Right lobe of liver (tissue), 6 donors: ENCODE measurements around the gene CEND1. TPM values are rescaled to one million over a fixed set of nuclear protein-coding genes. Genes with fewer than 3 reads are reported as not detected.
A peak's percentile ranks its signal among the peaks of the same experiment; 100 is the strongest.

Experiments used
- ATAC-seq, 4 donors: fragments of 200-7000 bp; cut with Tn5 transposase; one replicate each; pipeline ENCODE4 v1.9.1; 2020; ENCODE audit warnings: mild to moderate bottlenecking in 4 of 4, moderate library complexity in 4 of 4
- DNase-seq, 3 donors: peaks; one replicate each; pipeline ENCODE4 v3.0.0-alpha.2; 2020
- H3K27ac ChIP-seq, 3 donors: fragments of 200-600 bp; one replicate each; pipeline ENCODE4 v1.8.0; 2022
- H3K27me3 ChIP-seq, 2 donors: fragments of 200-600 bp; one replicate each; pipeline ENCODE4 v1.8.0; 2022
- H3K36me3 ChIP-seq, 4 donors: fragments of 200-600 bp; sonication (generic) in 1 of 4; one replicate each; pipeline versions ENCODE4 v1.5.1 to v1.8.0; 2017 to 2022; ENCODE audit warnings: control low read depth in 1 of 4
- H3K4me1 ChIP-seq, 4 donors: fragments of 200-600 bp; sonication (generic) in 1 of 4; one replicate each; pipeline versions ENCODE4 v1.5.1 to v1.8.0; 2017 to 2022; ENCODE audit warnings: control low read depth in 1 of 4
- H3K4me3 ChIP-seq, 3 donors: fragments of 200-600 bp; one replicate each; pipeline ENCODE4 v1.8.0; 2022
- H3K9me3 ChIP-seq, 4 donors: fragments of 200-600 bp; sonication (generic) in 1 of 4; one replicate each; pipeline versions ENCODE4 v1.5.1 to v1.8.0; 2017 to 2022; ENCODE audit warnings: control low read depth in 1 of 4
- POLR2A ChIP-seq: fragments of 450-650 bp; IDR thresholded peaks from one replicate; pipeline ENCODE4 v1.6.1; 2017; ENCODE audit warnings: antibody characterized with exemption, mild to moderate bottlenecking
- WGBS: methylation state at CpG from one replicate; pipeline ENCODE4 v1.1.6; 2018; ENCODE audit warnings: low coverage, low lambda C conversion rate; ENCODE audit not compliant: insufficient coverage; ENCODE audit errors: missing lambda C conversion rate; 5-methylcytosine and 5-hydroxymethylcytosine counted together
- intact Hi-C, 2 donors: fragments of 100-400 bp; cut with DNase I; formaldehyde crosslinking; loops; one replicate each; pipeline versions ENCODE4 v1.11.2 to v1.14.1; 2022
- total RNA-seq, 6 experiments: library from RNA; depleted of rRNA in 2 of 6; stranded (reverse); fragments of >200 nt in 2 of 6; fragmentation: NEBNext Ultra II Directional in 3 of 6; extraction: Animal tissue kit (Norgen Biotek cat#: 25700) in 3 of 6; gene quantifications; one replicate each; pipeline versions ENCODE4 v1.1.0 to v1.2.4, GENCODE V29; 2016 to 2023
- TF ChIP-seq, protein P1 (sequence below), 4 donors: fragments of 200-600 bp in 3 of 4; fragments of 450-650 bp in 1 of 4; IDR thresholded peaks; one replicate each; pipeline versions ENCODE4 v1.5.1 to v1.8.0; 2016 to 2022; ENCODE audit warnings: antibody characterized with exemption in 4 of 4, mild to moderate bottlenecking in 2 of 4
- donor health status: DM: no; HTN: yes; CAD: no.
- donor health status: DM: no; HTN: no; CAD: no.
- donor health status: DM: no; HTN: no; CAD: no.
- donor health status: DM: no; HTN: yes; CAD: no.
- donor health status: DM: no; HTN: yes; CAD: no.

Gene CEND1
- total RNA-seq, 6 experiments from 2014 or later = not detected

DNA sequence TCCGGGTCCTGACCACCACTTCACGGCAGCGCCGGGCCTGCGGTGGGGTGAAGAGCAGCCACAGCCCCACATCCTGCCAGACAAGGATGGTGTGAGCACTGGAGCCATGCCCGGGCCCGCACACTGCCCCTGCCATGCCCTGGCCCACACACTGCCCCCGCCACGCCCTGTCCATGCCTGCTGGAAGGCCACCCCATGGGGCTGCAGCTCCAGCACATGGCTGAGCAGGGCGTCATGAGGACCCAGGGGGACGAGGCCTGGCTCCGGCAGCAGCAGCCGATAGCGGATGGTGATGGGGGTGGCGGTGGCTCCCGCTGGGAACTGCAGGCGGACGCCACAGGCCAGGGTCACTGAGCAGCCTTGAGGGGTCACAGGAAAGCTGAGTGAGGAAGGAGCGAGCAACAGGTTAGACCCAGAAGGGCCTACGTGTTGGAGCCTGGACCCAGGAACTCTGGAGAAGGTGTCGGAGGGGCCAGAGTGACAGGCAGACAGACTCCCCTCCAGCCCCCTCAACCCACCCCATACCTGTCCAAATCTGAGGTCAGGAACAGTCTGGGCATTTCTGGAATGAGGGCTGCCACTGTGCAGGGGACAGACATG, 12.2 kb upstream of the CEND1 start:
- H3K27me3 ChIP-seq = no peaks in the 10 kb centered on the region
- no peak overlapping the region for H3K27ac ChIP-seq
- whole genome bisulfite sequencing = 100% methylated on average over 1 of the region's 21 CpGs
- ATAC-seq (no peak), DNase-seq (no peak)
- TF ChIP-seq, protein P1, sequence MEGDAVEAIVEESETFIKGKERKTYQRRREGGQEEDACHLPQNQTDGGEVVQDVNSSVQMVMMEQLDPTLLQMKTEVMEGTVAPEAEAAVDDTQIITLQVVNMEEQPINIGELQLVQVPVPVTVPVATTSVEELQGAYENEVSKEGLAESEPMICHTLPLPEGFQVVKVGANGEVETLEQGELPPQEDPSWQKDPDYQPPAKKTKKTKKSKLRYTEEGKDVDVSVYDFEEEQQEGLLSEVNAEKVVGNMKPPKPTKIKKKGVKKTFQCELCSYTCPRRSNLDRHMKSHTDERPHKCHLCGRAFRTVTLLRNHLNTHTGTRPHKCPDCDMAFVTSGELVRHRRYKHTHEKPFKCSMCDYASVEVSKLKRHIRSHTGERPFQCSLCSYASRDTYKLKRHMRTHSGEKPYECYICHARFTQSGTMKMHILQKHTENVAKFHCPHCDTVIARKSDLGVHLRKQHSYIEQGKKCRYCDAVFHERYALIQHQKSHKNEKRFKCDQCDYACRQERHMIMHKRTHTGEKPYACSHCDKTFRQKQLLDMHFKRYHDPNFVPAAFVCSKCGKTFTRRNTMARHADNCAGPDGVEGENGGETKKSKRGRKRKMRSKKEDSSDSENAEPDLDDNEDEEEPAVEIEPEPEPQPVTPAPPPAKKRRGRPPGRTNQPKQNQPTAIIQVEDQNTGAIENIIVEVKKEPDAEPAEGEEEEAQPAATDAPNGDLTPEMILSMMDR (IDR thresholded peaks at IDR 0.05) = no peak
- TF ChIP-seq POLR2A = no peak
- no peaks in the 10 kb centered on the region for H3K9me3 ChIP-seq
- H3K36me3 ChIP-seq = no peaks in the 10 kb centered on the region
- peaks cover 0 to 26% (median 7%) of the 10 kb centered on the region in 4 donors for H3K4me1 ChIP-seq
- intact Hi-C loops = no loop called here
- no peak overlapping the region for H3K4me3 ChIP-seq

DNA sequence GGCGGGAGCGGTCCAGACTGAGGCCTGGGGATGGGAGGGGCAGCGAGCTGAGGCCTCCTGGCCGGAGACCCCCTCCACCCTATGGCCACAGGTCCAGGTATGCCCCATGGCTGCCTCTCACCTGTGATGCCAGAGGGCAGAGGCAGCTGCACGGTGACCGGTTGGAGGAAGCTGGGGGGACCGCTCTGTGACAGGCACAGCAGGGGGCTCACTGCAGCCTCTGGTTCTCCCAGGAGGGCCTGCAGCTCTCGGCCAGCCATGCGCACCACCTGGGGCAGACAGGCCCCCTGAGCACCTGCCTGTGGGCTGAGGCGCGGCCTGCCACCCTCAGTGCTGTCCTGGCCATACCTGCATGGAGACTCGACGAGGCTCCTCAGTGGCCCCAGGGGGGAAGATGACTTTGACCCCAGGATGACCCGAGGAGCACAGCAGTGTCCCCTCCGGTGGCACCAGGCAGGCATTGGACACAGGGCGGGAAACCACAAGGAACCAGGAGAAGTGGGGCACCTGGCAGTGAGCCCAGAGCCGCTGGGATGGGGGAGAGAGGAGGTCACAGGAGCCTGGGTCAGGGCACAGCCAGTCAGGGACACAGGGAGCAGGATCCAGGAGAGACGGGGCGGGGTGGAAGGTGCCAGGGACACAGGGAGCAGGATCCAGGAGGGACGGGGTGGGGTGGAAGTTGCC, 11.3 kb upstream of the CEND1 start:
- TF ChIP-seq, protein P1 (IDR thresholded peaks at IDR 0.05) = no peak
- TF ChIP-seq POLR2A = no peak
- no peak for DNase-seq

GRCh38 chr11:800473-800872, 10.6 kb upstream of the CEND1 start:
- H3K27me3 ChIP-seq = no peaks in the 10 kb centered on the region
- TF ChIP-seq, protein P1 (IDR thresholded peaks at IDR 0.05) = no peak
- no peak for TF ChIP-seq POLR2A
- H3K9me3 ChIP-seq = no peaks in the 10 kb centered on the region
- 82% methylated on average over 9 of the region's 30 CpGs for WGBS
- H3K36me3 ChIP-seq = no peaks in the 10 kb centered on the region
- H3K27ac ChIP-seq = no peak overlapping the region
- peaks cover 0 to 35% (median 15%) of the 10 kb centered on the region in 4 donors for H3K4me1 ChIP-seq
- no peak overlapping the region for H3K4me3 ChIP-seq
- ATAC-seq = no peak
- intact Hi-C loops = no loop called here
- peak in 1 of 3 donors; percentile 57 for DNase-seq

More for the DNA sequence above, 11.3 kb upstream of the CEND1 start:
- Histone ChIP-seq H3K27me3 (no peaks in the 10 kb centered on the region), H3K27ac (no peak overlapping the region), H3K36me3 (no peaks in the 10 kb centered on the region), H3K4me1 (peaks cover 0 to 35% (median 15%) of the 10 kb centered on the region in 4 donors), H3K9me3 (no peaks in the 10 kb centered on the region), H3K4me3 (no peak overlapping the region)
- intact Hi-C loops = no loop called here
- ATAC-seq = no peak
- 84% methylated on average over 13 of the region's 20 CpGs for WGBS

DNA sequence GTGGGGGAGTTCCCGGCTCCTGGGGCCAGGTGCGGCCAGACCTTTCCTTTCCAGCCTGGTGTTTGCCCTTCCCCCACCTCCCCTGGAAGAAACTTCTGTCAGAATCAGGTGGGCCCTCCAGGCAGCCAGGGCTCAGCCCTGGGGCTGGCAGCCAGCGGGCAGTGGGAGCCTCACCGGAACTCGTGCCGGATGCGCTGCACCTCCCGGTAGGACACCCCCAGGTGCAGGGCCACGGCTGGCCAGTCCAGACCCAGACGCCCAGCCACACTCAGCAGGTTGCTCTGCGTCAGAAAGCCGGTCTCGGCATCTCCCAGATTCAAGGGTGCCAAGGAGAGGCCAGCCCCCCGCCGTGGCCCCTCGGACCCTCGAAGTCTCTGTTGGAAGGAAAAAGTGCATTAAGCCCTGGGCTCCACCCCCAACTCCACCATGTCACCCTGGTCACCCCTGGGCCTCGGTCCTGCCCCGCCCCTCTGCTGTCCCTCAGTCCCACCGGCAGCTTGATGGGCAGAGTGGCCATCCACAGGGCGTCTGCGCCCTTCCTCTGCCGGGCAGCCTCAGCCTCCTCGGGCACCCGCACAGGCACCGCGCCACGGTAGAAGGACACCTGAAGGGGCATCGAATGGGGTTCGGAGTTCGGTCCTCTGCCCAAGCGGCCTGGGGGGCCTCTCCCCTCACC, 9.9 kb upstream of the CEND1 start:
- Histone ChIP-seq H3K27me3 (no peaks in the 10 kb centered on the region), H3K4me1 (peaks cover 0 to 35% (median 15%) of the 10 kb centered on the region in 4 donors), H3K27ac (no peak overlapping the region), H3K4me3 (no peak overlapping the region), H3K9me3 (no peaks in the 10 kb centered on the region), H3K36me3 (no peaks in the 10 kb centered on the region)
- TF ChIP-seq POLR2A = no peak
- TF ChIP-seq, protein P1 (IDR thresholded peaks at IDR 0.05) = no peak
- ATAC-seq = no peak
- no CpG with 5 or more reads among the region's 32 CpGs for WGBS
- DNase-seq = peak in 1 of 3 donors; percentile 55
- intact Hi-C loops = no loop called here
